ENCODE results near the gene GRIK3.

Gene GRIK3

DNA sequence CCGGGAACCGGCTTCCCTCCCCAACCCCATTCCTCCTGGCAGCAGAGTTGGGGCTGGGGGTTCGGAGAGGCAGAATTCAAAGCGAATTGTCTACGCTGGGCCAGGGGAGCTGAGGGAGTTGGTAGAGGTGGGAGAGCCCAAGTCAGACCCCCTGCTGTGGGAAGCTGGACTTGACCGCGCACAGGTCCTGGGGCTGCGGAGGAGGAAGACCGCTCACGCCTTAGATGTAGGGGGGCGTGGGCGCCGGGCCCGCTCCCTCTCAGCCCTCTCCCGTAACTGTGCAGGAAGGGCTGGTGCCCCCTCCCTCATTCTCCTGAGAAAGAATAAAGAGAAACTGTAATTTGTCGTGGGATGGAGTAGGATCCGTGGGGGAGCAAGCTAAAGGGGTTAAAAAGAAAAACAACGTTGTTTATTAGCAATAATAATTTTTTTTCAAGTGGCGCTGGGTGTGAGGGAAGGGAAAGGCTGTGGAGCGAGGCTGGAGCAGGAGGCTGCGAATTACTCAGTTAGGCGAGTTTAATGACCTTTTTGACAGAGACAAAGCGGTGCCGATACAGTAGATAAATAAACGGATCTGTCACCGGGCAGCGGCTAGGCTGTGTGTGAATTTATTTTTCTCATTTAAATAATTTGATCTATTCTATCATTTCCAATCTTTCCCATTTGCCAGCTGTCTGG, 838 bp upstream of the GRIK3 start:
- H3K36me3 ChIP-seq (ENCODE audit: control insufficient read depth in 2 of 2, insufficient read depth in 1 of 2, low read length in 2 of 2) = no peaks in the 10 kb centered on the region
- TF ChIP-seq EGR2 (tag by site-specific recombination; IDR thresholded peaks at IDR 0.05; ENCODE audit: low read depth) (peak; percentile 69), ZFHX2 (tag by site-specific recombination; conservative IDR thresholded peaks at IDR 0.05) (peak; percentile 60), ZNF391 (tag by site-specific recombination; IDR thresholded peaks at IDR 0.05; ENCODE audit: borderline replicate concordance, low read depth) (no peak)
- ChIA-PET POLR2A (no interaction called here), CTCF (no interaction called here)
- no peaks in the 10 kb centered on the region for H3K9me3 ChIP-seq (ENCODE audit: control insufficient read depth, insufficient read depth, low read depth, low read length)
- no peak overlapping the region for H3K4me3 ChIP-seq (ENCODE audit: low read depth, low read length)
- H3K27ac ChIP-seq (ENCODE audit: extremely low read depth, low read depth, low read length) = no peak overlapping the region
- no peaks in the 10 kb centered on the region for H3K4me1 ChIP-seq (ENCODE audit: control insufficient read depth, insufficient read depth, low read length)

DNA sequence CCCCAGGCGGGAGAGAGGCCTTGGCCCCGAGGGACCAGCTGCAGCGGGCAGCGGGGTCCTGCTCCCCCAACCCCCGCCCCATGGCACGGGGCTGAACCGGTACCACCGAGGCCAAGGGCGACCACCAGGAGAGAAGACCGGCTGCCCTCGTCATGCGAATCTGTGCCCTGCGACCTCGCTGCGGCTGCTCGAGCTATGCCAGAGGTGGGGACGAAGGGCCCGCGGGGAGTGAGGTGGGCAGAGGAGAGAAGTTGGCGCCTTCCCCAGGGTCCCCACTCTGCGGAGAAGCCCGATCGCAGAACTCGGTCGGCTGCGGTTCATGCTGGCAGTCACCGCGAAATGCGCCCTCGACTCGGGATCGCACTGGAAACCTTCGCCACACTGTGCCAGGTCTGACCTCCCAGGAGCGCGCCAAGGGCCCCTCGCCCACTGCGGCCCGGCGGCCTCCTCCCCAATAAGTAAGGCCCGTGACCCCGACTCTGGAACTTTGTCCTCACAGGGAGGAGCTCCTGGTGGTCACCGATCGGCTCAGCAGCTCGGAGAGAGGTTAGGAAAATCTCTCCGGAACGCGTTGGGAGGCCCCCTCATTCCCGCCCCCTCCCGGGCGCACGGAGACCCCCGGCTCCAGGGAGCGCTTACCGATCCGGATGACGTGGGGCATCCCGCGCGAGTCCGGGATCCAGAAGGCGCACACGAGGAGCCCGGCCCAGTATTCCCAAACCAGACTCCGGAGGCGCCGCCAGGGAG, 787 bp downstream of the GRIK3 start:
- no peak overlapping the region; the same call in 1 of the 2 replicates for H3K27ac ChIP-seq (ENCODE audit: extremely low read depth, low read depth, low read length)
- no peaks in the 10 kb centered on the region for H3K9me3 ChIP-seq (ENCODE audit: control insufficient read depth, insufficient read depth, low read depth, low read length)
- ChIA-PET POLR2A (no interaction called here), CTCF (no interaction called here)
- no peak overlapping the region for H3K4me3 ChIP-seq (ENCODE audit: low read depth, low read length)
- H3K36me3 ChIP-seq (ENCODE audit: control insufficient read depth in 2 of 2, insufficient read depth in 1 of 2, low read length in 2 of 2) = no peaks in the 10 kb centered on the region
- TF ChIP-seq MEIS1 (CRISPR knock-in tag; IDR thresholded peaks at IDR 0.05; ENCODE audit: borderline replicate concordance) (no peak), ZNF335 (tag by site-specific recombination; conservative IDR thresholded peaks at IDR 0.05) (peak; percentile 28), ZNF10 (tag by site-specific recombination; IDR thresholded peaks at IDR 0.05) (no peak), ZNF175 (tag by site-specific recombination; IDR thresholded peaks at IDR 0.05) (no peak), ZNF548 (tag by site-specific recombination; IDR thresholded peaks at IDR 0.05) (no peak), ZNF449 (tag by site-specific recombination; IDR thresholded peaks at IDR 0.05) (peak; percentile 42; the same call in 1 of the 2 replicates), ZNF324 (tag by site-specific recombination; IDR thresholded peaks at IDR 0.05) (no peak), TCF7L2 (IDR thresholded peaks at IDR 0.05; ENCODE audit: borderline replicate concordance, low read depth, low read length) (no peak), ZNF777 (tag by site-specific recombination; IDR thresholded peaks at IDR 0.05; ENCODE audit: borderline replicate concordance) (peak; percentile 11; the same call in 1 of the 2 replicates), EGR2 (tag by site-specific recombination; IDR thresholded peaks at IDR 0.05; ENCODE audit: low read depth) (no peak), GLIS2 (tag by site-specific recombination; IDR thresholded peaks at IDR 0.05) (peak; percentile 62), ZBTB8A (tag by site-specific recombination; IDR thresholded peaks at IDR 0.05) (peak; percentile 66), ZBTB17 (tag by site-specific recombination; IDR thresholded peaks at IDR 0.05) (0 out of 2 replicates have a peak, but pooled peaks have one; percentile 18), ZNF658 (tag by site-specific recombination; IDR thresholded peaks at IDR 0.05) (no peak)
- no peaks in the 10 kb centered on the region for H3K4me1 ChIP-seq (ENCODE audit: control insufficient read depth, insufficient read depth, low read length)

- H3K4me3 ChIP-seq (ENCODE audit: low read depth, low read length) = no peak overlapping the region
- CTCF ChIA-PET = no interaction called here
- TF ChIP-seq ZNF596 (tag by site-specific recombination; IDR thresholded peaks at IDR 0.05) (no peak), GLI4 (tag by site-specific recombination; IDR thresholded peaks at IDR 0.05) (no peak), FEZF1 (tag by site-specific recombination; IDR thresholded peaks at IDR 0.05) (no peak), ZNF610 (tag by site-specific recombination; IDR thresholded peaks at IDR 0.05; ENCODE audit: borderline replicate concordance) (no peak), ZNF140 (tag by site-specific recombination; IDR thresholded peaks at IDR 0.05) (no peak), RBAK (tag by site-specific recombination; IDR thresholded peaks at IDR 0.05) (no peak), AEBP2 (tag by site-specific recombination; IDR thresholded peaks at IDR 0.05; ENCODE audit: borderline replicate concordance) (no peak), ZNF514 (tag by site-specific recombination; IDR thresholded peaks at IDR 0.05) (no peak), ATF2 (tag by site-specific recombination; IDR thresholded peaks at IDR 0.05; ENCODE audit: low read depth) (no peak), ZNF626 (tag by site-specific recombination; IDR thresholded peaks at IDR 0.05) (no peak), ZNF837 (tag by site-specific recombination; IDR thresholded peaks at IDR 0.05) (no peak)
Measured at GRCh38 chr1:37032660-37033354, 1.5 kb downstream of the GRIK3 start.

More at GRCh38 chr1:37032660-37033354, 1.5 kb downstream of the GRIK3 start:
- no peaks in the 10 kb centered on the region for H3K9me3 ChIP-seq (ENCODE audit: control insufficient read depth, insufficient read depth, low read depth, low read length)
- no peak overlapping the region for H3K27ac ChIP-seq (ENCODE audit: extremely low read depth, low read depth, low read length)
- no peaks in the 10 kb centered on the region for H3K36me3 ChIP-seq (ENCODE audit: control insufficient read depth in 2 of 2, insufficient read depth in 1 of 2, low read length in 2 of 2)
- no peaks in the 10 kb centered on the region for H3K4me1 ChIP-seq (ENCODE audit: control insufficient read depth, insufficient read depth, low read length)
- POLR2A ChIA-PET = no interaction called here
